PC-3 (cell line): Measurements from ENCODE around the gene BHLHE23.

Experiments used
- EZH2phosphoT487 ChIP-seq: fragments of 300-600 bp; sonication (generic); IDR thresholded peaks from 2 replicates; pipeline ENCODE4 v1.6.1; 2018; ENCODE audit warnings: mild to moderate bottlenecking, antibody characterized with exemption, low read length, borderline replicate concordance
- TF ChIP-seq, protein P1 (sequence below): fragments of 300-600 bp; sonication (generic); conservative IDR thresholded peaks from 2 replicates; pipeline ENCODE4 v1.5.1; 2017; ENCODE audit warnings: antibody characterized with exemption, low read depth, mild to moderate bottlenecking, low read length

DNA sequence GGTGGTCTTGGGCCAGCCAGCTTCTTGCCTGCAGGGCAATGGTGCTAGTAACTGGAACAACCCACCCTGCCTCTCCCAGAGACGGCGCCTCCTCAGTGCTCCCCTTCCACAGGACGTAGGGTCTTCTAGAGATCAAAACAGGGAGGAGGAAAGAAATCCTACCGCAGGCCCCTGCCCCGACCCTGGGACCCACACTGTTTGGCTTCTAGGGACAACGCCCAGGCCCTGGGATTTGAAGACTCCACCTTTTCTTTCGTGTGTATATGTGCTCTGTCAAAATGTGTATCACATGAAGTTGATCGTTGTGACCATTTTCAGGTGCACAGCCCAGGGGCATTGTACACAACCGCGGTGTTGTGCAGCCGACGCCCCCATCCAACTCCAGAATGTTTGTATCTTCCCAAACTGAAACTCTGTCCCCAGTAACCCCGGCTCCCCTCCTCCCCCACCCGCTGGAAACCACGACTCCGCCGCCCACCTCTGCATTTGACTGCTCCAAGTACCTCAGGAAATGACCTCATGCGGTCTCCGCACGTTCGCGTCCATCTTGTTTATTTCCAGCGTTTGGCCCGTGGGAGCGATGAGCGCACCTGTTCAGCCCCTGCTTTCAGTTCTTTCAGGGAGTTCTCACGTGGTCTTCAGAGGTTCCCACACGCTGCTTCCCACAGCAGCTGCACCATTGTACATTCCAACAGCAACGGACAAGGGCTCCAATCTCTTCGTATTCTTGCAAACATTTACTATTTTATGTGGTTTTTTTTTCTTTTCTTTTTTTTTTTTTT is 3.4 kb upstream of the BHLHE23 start:
- TF ChIP-seq, protein P1, sequence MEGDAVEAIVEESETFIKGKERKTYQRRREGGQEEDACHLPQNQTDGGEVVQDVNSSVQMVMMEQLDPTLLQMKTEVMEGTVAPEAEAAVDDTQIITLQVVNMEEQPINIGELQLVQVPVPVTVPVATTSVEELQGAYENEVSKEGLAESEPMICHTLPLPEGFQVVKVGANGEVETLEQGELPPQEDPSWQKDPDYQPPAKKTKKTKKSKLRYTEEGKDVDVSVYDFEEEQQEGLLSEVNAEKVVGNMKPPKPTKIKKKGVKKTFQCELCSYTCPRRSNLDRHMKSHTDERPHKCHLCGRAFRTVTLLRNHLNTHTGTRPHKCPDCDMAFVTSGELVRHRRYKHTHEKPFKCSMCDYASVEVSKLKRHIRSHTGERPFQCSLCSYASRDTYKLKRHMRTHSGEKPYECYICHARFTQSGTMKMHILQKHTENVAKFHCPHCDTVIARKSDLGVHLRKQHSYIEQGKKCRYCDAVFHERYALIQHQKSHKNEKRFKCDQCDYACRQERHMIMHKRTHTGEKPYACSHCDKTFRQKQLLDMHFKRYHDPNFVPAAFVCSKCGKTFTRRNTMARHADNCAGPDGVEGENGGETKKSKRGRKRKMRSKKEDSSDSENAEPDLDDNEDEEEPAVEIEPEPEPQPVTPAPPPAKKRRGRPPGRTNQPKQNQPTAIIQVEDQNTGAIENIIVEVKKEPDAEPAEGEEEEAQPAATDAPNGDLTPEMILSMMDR = no peak
- no peak for TF ChIP-seq EZH2phosphoT487
